GM13977 (cell line): ENCODE data around the gene SYT8.

Experiments
- DNase-seq: peaks from one replicate; pipeline ENCODE4 v3.0.0; 2012; ENCODE audit warnings: low spot score
- in situ Hi-C: fragments of 300-500 bp; cut with MboI; formaldehyde crosslinking; loops from one replicate; pipeline ENCODE4 v1.12.0; 2022; ENCODE audit warnings: low sequenced_read_pairs, low pct_unique_long_range_greater_than_20kb, mixed read lengths, inconsistent platforms; ENCODE audit not compliant: unreplicated experiment
- TF ChIP-seq, protein P1 (sequence below): IDR thresholded peaks from 2 replicates; pipeline ENCODE4 v1.5.1; 2012; ENCODE audit warnings: mild to moderate bottlenecking, control low read depth; ENCODE audit not compliant: insufficient read depth; ENCODE audit errors: extremely low read depth, missing control alignments

Gene SYT8

DNA sequence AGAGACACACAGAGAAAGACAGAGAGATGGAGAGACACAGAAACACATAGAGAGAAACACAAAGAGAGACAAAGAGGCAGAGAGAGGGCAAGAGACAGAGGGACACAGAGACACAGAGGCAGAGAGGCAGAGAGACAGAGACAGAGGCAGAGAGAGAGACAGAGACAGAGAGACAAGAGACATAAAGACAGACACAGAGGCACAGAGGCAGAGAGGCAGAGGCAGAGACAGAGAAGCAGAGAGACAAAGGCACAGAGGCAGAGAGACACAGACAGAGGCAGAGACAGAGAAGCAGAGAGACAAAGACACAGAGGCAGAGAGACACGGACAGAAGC lies 10.3 kb downstream of the SYT8 start:
- DNase-seq: no peak
- in situ Hi-C loops: no loop called here
- TF ChIP-seq, protein P1, sequence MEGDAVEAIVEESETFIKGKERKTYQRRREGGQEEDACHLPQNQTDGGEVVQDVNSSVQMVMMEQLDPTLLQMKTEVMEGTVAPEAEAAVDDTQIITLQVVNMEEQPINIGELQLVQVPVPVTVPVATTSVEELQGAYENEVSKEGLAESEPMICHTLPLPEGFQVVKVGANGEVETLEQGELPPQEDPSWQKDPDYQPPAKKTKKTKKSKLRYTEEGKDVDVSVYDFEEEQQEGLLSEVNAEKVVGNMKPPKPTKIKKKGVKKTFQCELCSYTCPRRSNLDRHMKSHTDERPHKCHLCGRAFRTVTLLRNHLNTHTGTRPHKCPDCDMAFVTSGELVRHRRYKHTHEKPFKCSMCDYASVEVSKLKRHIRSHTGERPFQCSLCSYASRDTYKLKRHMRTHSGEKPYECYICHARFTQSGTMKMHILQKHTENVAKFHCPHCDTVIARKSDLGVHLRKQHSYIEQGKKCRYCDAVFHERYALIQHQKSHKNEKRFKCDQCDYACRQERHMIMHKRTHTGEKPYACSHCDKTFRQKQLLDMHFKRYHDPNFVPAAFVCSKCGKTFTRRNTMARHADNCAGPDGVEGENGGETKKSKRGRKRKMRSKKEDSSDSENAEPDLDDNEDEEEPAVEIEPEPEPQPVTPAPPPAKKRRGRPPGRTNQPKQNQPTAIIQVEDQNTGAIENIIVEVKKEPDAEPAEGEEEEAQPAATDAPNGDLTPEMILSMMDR: no peak

DNA sequence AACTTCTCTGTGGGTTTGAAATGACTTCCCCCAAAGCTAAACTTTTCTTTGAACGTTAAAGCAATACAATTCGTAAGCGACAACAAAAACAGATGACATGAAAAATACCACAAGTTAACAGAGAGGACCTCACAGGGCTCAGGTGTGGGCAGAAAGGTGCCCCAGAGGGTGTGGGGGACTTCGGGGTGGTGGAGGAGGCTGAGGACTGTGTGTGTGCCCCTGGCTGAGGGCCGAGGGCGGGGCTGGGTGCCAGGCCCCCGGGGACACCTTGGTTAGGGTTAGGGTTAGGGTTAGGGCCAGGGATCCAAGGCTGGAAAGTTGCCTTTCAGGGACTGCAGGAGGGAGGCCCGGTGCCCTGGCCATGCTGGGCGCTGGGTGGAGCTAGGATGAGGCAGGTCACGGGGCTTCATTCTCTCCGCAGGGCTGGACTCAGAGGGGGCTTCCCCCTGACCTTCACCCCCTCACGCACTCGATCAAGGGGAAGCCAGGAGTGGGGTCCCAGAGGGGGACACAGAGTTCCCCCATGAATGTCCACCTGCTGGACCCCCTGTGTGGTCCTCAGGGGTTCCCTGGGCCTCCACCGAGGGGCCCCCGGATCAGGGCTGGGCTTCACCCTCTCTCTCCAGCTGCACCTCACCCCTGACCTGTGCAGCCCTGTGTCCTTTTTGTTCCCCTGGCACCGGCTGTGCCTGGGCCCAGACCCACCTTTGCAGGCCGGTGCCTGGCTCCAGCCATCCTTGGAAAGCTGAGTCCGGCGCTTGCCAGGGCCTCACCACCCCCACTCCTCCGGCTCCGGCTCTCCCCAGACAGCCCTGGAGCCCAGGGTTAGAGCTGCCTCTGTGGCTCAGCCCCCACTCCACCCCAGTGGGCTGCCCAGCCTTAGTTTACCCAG lies 11.0 kb downstream of the SYT8 start:
- in situ Hi-C loops: no loop called here
- DNase-seq: no peak
- TF ChIP-seq, protein P1: no peak

DNA sequence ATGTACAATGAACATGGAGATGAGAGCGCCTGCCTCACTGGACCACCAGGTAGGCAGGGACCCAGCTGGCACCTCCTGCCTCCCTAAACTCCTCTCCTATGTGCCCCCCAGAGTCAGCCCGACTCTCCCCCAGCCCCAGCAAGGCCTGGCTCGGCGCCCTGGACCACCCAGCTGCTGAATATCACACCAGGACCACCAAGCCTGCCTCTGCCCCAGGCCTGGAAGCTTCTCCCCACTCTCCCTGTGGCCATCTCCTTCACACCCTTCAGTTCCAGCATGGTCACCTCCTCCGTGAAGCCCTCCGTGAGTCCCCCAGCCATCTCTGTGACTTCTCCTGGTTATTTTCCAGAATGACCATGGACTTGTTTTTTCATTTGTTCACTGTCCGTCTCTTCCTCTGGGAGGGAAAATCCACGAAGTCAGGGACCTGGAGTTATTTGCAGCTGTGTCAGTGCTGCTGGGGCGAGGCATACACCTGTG lies 11.7 kb downstream of the SYT8 start:
- DNase-seq: no peak
- TF ChIP-seq, protein P1: no peak
- in situ Hi-C loops: no loop called here

DNA sequence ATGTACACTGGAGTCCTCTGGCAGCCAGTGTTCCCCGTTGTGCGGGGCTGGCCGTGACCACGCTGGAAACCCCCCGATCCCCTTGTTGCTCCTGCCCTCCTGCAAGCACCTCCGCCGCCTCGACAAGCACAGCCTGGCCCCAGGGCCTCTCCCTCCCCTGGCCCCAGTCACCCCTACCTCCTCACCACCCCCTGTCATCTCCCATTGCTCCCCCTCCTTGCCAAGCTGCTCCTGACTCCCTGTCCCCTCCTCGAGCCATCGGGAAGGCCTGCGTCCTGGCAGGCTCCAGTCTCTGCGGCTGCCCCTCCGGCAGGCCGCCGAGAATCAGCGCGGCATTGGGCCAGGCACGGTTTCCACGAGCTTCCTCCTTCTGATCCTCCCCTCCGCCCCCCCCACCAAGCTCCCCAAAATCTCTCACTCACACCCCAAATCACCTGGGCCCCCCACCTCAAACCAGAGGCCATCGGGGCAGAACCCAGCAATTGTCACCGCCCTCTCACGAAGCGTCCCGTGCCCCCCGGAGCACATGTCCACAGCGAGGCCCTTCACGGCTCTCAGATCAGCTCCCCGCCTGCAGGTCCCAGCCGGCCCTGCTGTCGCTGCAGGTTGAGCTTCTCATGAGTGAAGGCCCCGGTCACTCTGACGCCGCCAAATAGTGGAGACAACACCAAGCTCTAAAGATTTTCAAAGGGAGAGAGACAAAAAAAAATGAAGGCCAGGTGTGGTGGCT lies 12.4 kb downstream of the SYT8 start:
- TF ChIP-seq, protein P1: no peak
- DNase-seq: no peak
- in situ Hi-C loops: no loop called here

DNA sequence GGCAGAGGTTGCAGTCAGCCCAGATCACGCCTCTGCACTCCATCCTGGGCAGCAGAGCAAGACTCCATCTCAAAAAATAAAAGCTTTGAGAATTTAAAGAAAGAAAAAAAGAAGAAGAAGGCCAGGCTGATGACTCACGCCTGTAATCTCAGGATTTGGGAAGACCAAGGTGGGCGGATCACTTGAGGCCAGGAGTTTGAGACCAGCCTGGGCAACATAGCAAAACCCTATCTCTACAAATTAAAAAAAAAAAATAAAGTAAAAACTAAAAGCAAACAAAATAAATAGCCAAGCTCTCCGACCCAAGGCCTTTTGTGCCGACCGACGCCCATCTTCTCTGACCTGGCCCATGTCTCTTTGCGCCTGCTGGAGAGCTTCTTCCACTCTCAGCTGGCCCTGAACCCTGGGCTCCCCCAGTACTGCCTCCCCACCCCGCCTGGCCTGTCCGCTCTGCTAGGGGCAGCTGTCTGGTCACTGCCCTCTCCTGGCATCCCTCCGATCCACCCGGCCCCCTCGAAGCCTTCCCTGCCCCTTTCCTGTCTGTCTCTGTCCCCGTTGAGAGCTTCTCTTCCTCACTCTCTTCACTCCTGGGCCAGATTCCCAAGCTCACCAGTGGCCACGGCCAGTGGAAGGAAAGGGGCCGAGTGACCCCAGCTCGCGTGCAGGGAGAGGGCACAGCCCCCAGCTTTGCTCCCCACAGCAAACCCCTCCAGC lies 13.3 kb downstream of the SYT8 start:
- in situ Hi-C loops: no loop called here
- no peak for DNase-seq
- TF ChIP-seq, protein P1: no peak

DNA sequence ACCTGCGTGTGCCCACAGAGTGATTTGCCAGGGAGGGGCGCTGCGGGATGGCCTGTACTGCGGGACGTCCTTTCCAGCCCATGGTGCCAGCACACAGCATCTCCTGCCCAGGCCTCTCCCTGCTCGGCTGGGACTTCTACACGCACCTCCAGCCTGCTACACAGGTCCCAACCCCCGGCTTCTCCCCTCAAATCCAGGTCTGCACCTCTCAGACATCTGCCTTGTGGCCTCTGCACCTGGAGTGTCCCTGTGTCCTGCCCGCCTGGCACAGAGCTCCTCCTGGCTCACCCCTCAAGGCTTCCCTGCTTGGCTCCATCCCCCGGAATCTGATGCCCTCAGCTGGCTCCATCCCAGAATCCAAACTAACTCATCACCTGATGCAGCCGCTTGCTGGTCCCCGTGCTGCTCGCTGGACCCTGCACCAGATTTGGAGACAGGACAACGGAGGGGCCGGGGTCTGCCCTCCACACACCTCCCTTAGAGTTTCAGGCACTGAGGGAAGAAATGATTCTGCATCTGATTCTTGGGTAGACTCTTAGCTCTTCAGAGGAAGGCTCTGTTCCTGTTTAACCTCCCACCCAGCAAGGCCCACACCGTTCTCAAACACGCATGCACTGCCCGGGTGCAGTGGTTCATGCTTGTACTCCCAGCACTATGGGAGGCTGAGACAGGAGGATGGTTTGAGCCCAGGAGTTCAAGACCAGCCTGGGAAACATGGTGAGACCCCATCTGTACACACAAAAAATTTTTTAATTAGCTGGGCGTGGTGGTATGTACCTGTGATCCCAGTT lies 14.0 kb downstream of the SYT8 start:
- TF ChIP-seq, protein P1: no peak
- no peak for DNase-seq
- in situ Hi-C loops: no loop called here
